ENCODE results near the gene HIPK2.

HIPK2 gene

DNA sequence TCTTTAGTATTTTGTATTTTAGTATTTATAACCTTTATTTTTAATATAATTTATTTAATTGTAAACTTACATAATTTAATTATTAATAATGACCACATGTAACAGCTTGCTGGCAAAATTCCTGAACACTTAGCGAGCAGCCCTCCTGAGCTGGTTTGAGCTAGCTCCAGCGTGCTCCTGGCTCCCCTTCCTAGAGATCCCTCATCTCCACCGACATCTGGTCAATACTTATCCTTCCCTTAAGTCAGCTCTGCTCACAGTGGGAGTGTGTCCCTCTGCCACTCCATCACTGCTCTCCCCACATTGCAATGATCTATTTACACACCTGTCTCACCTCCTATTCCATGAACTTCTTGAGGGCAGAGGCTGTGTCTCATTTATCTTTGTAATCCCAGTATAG lies 30.6 kb upstream of the HIPK2 start:
- no peak overlapping the region for H3K4me2 ChIP-seq
- TF ChIP-seq CTCF (conservative IDR thresholded peaks at IDR 0.05; ENCODE audit: low read depth, low read length) = no peak
- H3K27ac ChIP-seq = no peak overlapping the region
- no peak overlapping the region for H2AFZ ChIP-seq (ENCODE audit: low read depth)
- no peaks in the 10 kb centered on the region for H4K20me1 ChIP-seq (ENCODE audit: insufficient read depth)
- H3K79me2 ChIP-seq (ENCODE audit: insufficient read depth, low read depth) = no peaks in the 10 kb centered on the region
- no peak overlapping the region for H3K4me3 ChIP-seq (IDR thresholded peaks at IDR 0.05; ENCODE audit: insufficient read depth, low read depth, low read length)
- no peak overlapping the region for H3K9ac ChIP-seq
- H3K27me3 ChIP-seq (ENCODE audit: insufficient read depth, low read depth) = no peaks in the 10 kb centered on the region
- no peaks in the 10 kb centered on the region for H3K4me1 ChIP-seq (ENCODE audit: low read depth, poor library complexity, severe bottlenecking)
- H3K36me3 ChIP-seq (ENCODE audit: insufficient read depth) = no peaks in the 10 kb centered on the region

GRCh38 chr7:139807009-139807408 lies 29.2 kb upstream of the HIPK2 start:
- H3K9ac ChIP-seq = no peak overlapping the region
- no peaks in the 10 kb centered on the region for H3K79me2 ChIP-seq (ENCODE audit: insufficient read depth, low read depth)
- no peak overlapping the region for H3K4me2 ChIP-seq
- no peak overlapping the region for H2AFZ ChIP-seq (ENCODE audit: low read depth)
- H3K27me3 ChIP-seq (ENCODE audit: insufficient read depth, low read depth) = no peaks in the 10 kb centered on the region
- no peaks in the 10 kb centered on the region for H3K4me1 ChIP-seq (ENCODE audit: low read depth, poor library complexity, severe bottlenecking)
- no peak overlapping the region for H3K4me3 ChIP-seq (IDR thresholded peaks at IDR 0.05; ENCODE audit: insufficient read depth, low read depth, low read length)
- no peaks in the 10 kb centered on the region for H4K20me1 ChIP-seq (ENCODE audit: insufficient read depth)
- TF ChIP-seq CTCF (conservative IDR thresholded peaks at IDR 0.05; ENCODE audit: low read depth, low read length) = no peak
- no peak overlapping the region for H3K27ac ChIP-seq
- H3K36me3 ChIP-seq (ENCODE audit: insufficient read depth) = no peaks in the 10 kb centered on the region

DNA sequence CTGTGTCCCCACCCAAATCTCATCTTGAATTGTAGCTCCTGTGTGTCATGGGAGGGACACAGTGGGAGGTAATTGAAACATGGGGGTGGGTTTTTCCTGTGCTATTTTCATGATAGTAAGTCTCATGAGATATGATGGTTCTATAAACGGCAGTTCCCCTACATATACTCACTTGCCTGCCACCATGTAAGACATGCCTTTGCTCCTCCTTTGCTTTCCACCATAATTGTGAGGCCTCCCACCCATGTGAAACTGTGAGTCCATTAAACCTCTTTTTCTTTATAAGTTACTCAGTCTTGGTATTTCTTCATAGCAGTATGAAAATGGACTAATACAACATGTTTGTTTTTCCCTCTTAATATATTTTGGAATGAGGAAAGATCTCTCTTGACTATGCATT lies 26.8 kb upstream of the HIPK2 start:
- Histone ChIP-seq H3K27ac (no peak overlapping the region), H3K79me2 (ENCODE audit: insufficient read depth, low read depth) (no peaks in the 10 kb centered on the region), H2AFZ (ENCODE audit: low read depth) (no peak overlapping the region), H3K4me3 (IDR thresholded peaks at IDR 0.05; ENCODE audit: insufficient read depth, low read depth, low read length) (no peak overlapping the region), H3K27me3 (ENCODE audit: insufficient read depth, low read depth) (no peaks in the 10 kb centered on the region), H4K20me1 (ENCODE audit: insufficient read depth) (no peaks in the 10 kb centered on the region), H3K9ac (no peak overlapping the region), H3K4me1 (ENCODE audit: low read depth, poor library complexity, severe bottlenecking) (peaks cover 3% of the 10 kb centered on the region), H3K36me3 (ENCODE audit: insufficient read depth) (no peaks in the 10 kb centered on the region), H3K4me2 (no peak overlapping the region)
- no peak for TF ChIP-seq CTCF (conservative IDR thresholded peaks at IDR 0.05; ENCODE audit: low read depth, low read length)

DNA sequence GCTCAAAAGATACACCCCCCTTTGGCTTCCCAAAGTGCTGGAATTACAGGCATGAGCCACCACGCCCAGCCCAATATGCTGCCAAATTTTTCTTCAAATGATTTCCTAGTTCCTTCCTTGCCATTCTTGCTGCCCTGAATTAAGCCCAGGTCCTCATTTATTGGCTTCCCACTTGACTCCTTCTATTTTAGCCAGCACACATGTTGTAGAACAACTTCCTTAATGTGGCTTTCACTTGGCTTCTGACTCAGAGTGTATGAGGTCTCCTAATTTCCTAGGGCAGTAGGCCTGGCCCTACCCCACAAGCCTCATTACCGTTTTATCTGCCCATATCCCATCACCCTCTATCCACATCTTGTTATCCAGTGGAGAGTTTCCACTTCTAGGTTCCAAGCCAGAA lies 21.8 kb upstream of the HIPK2 start:
- Histone ChIP-seq H3K4me1 (ENCODE audit: low read depth, poor library complexity, severe bottlenecking) (peaks cover 26% of the 10 kb centered on the region), H3K4me3 (IDR thresholded peaks at IDR 0.05; ENCODE audit: insufficient read depth, low read depth, low read length) (no peak overlapping the region), H3K27me3 (ENCODE audit: insufficient read depth, low read depth) (no peaks in the 10 kb centered on the region), H3K27ac (no peak overlapping the region), H3K9ac (no peak overlapping the region), H4K20me1 (ENCODE audit: insufficient read depth) (no peaks in the 10 kb centered on the region), H3K79me2 (ENCODE audit: insufficient read depth, low read depth) (no peaks in the 10 kb centered on the region), H3K36me3 (ENCODE audit: insufficient read depth) (no peaks in the 10 kb centered on the region), H3K4me2 (peak overlapping the region; percentile 82; the same call in 1 of the 2 replicates), H2AFZ (ENCODE audit: low read depth) (no peak overlapping the region)
- no peak for TF ChIP-seq CTCF (conservative IDR thresholded peaks at IDR 0.05; ENCODE audit: low read depth, low read length)

Measured in KMS-11 (cell line).